ENCODE data around the gene MICAL3. TPM values are rescaled to one million over a fixed set of nuclear protein-coding genes. Genes with fewer than 3 reads are reported as not detected.

MICAL3 gene
- total RNA-seq, 1 donor from 2014 or later: 43.4 TPM

DNA sequence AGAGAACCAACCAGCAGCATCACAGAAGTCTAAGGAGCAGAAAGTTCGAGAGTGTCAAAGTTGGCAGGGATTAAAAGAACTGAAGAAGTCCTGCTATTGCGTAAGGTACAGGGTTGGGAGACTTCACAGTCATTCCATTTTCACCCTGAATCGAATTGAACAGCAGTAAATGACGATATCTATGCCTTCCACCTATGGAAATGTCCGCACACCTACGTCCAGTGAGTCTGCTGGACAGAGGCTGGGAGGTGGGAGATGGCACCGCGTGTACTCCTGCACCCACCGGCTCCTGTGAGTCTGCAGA is 116.7 kb downstream of the MICAL3 start:
- no peak for DNase-seq

DNA sequence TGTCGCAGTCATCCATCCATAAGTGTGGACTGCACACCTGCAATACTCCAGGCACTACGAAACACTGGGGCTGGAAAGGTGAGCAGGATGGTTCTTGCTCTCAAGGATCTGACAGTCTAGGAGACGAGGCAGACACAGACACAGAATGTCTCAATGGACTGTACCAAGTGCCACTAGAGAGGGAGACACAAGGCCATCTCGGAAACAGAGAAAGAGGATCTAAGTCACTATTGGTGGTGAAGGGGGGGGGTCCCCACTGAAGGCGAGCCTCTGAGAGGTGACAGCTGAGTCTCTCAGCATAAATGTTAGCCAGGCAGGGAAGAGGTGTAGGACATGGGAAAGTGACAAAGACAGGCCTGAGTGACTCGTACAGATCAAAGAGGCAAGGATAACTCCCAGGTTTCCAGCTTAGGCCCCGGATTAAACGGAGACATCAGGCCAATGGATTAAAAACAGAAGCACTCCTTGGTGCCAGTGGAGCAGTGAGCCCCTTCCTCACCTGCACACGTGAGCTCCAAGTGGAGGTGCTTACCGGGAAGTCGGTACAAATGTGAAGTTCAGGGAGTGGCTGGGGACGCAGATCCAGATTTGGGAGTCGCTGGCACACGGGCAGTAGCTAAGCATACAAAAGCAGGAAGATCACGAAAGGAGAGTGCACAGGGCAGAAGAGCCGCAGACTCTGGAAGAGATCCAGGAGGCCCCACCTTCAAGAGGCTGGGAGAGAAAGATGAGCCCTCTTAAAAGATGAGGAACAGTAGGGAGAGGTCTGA is 117.2 kb downstream of the MICAL3 start:
- DNase-seq: no peak

DNA sequence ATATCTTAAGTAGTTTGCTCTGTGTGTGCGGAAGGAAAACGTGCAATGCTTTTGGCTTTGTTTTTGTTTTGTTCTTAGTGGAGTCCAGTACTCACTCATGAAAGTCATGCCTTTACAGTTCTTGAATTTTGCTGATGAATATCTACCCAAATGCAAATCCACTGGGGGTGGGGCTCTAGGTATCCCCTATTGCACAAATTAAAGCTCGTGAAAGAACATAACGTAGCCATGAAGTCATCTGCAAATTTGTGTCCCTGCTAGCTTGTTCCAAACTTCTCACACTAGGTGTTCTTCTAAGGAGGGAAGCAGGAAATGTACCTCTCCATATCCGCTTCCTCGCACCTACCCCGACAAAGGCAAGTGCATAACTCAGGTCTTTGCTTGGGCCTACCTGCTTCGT is 118.9 kb downstream of the MICAL3 start:
- no peak for DNase-seq

DNA sequence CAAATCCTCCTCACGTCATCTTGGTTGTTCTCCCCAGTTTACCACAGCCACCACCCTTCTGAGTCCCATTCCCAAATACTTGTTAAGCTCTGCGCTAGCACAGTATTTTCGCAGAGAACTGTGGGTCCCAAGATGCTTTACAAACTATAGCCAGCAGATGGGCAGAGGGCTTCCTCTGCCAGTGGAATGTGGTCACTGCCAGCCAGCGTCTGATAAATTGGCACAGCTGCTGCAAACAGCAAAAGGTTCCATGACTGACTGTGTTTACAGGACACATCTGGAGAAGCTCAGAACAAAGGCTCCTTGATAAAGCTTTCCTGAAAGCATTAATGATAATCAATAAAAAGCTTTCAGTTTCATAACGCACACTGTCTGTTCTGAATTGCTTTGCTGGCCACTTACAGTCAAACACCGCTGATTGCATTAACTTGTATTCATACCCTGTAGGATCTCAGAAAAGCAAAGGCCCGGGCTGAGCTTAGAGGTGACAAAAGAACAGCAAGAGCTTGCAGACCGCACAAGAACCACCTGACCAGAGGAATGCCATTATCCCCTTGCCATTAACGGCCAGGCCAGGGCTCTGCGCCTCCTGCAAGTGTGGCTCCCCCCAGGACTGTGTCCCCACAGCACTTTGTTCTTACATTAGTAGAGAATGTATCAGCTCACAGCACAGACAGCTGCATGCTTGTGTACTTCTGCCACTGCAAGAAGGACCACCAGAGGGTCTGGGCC is 120.6 kb downstream of the MICAL3 start:
- peak; percentile 77 for DNase-seq

DNA sequence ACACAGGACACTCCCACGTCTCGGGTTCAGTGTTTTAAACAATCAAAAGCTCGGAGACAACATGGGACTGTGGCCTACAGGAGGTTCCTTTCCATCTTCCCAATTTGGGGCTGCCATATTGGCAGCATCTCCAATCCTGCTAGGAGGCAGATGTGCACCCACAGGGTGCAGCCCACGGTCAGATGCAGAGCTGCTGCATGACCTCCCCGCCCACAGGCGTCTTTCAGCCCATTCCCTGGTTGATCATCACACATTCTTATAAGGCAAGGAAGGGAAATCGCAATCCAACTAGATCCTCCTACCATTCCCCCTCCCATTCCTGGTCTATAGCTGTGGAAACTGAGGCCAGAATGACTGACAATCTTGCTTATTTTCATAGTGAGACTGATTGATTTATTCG is 121.4 kb downstream of the MICAL3 start:
- DNase-seq: no peak

DNA sequence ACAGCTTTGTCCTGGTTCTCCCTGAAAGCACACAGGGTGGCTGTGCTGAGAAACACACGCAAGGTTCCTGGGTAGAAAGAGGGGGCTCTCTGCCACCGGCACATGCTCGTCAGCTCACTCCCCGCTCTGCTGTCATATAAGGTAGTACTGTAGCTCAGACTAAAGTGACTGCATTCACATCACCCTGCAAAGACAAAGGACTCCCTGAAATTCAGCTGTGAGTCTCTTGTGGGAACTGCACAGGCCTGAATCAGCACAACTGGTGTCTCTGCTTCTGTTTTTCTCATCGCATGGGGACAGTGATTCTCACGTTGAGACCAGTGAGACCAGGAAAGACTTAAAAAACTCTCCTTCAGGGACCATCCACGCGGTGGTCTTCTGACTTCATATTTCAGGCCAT is 126.0 kb downstream of the MICAL3 start:
- DNase-seq: no peak

DNA sequence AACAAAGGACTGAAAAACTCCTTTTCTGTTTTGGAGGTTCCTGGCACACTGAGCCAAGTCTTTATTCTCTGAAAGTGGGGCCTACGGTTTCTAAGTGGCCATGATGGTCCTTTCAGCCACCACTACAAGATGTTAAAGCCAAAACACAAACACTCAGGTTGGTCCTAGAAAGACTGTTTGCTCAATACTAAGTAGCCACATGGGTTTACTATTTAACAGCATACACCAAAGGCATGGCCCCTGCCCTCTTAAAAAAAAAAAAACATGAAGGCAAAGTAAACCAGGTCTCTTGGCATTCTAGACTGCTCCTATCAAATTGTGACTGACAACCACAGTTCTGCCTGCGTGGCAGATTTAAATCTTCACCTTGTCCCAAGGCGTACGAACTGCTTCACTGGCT is 126.5 kb downstream of the MICAL3 start:
- no peak for DNase-seq

DNA sequence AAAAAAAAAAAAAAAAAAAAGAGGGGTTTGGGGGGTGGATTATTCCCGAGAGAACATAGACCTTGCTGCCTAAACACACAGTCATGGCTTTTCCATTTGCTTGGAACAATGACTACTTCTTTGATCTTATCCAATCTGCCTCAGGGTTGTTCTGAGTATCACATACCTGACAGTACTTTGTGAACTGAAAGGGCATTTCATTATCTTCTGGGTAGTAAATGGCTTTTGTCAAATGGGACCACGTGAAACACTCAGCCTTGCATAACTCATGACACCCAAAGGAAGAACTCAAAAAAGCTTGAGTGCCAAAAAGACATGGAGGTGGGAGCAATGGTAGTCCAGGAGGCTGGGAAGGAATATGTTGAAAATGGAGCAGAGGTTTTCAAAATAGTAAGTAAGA is 126.9 kb downstream of the MICAL3 start:
- no peak for DNase-seq

DNA sequence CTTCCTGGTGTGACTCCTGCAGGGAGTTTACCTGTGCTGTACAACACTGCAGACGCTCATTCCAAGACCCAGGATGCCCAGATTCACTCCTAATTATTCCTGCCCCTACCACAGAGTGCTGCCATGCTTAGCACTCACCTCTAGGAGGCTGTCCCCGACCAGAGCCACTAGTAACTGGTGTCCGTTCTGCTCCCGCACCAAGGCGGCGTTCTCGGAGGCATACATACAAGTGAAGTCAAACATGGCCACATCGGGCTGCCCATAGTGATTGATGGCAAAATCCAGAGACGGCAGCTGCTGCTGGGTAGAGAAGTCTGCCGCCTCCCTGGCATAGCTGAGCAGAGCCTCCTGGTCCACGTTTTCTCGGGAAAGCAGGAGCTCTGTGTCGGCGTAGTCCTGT is 127.8 kb downstream of the MICAL3 start:
- DNase-seq: peak; percentile 25

DNA sequence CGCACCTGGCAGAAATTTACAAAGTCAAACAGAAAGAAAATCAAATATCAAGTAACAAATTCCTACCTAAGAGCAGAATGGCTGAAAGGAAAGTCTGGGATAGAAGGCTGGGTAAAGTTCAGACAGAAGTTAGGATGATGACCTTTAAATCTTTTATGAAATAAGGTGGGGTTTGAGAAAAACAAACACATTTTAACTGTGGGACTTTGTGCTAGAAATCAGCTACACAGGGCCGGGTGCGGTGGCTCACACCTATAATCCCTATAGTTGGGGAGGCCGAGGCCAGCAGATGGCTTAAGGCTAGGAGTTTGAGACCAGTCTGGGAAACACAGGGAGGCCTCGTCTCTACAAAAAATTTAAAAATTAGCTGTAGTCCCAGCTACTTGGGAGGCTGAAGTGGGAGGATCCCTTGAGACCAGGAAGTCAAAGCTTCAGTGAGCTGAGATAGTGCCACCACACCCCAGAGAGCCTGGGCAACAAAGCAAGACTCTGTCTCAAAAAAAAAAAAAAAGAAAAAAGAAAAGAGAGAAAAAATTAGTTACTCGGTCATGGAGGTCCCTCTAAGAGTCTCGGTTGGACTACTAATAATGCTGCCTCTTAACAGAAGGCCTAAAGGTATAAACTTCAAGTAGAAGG is 130.3 kb downstream of the MICAL3 start:
- no peak for DNase-seq

DNA sequence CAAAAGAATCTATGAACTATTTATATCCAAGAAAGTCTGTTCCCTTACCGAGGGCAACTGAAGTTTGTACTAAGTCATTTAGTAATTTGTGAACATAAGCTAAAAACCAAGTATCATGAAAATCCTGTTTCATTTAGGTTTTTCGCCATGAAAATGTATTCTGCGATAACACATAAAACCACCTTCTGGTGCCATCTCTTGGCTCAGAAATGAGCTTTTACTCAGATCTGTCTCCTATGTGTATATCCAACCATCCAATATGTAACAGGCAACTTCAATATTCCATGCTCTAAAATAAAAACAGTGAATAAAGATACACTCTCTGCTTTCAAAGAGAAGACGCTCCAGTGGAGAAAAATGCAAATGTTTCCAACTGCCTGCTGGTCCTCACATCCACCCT is 132.0 kb downstream of the MICAL3 start:
- DNase-seq: no peak

DNA sequence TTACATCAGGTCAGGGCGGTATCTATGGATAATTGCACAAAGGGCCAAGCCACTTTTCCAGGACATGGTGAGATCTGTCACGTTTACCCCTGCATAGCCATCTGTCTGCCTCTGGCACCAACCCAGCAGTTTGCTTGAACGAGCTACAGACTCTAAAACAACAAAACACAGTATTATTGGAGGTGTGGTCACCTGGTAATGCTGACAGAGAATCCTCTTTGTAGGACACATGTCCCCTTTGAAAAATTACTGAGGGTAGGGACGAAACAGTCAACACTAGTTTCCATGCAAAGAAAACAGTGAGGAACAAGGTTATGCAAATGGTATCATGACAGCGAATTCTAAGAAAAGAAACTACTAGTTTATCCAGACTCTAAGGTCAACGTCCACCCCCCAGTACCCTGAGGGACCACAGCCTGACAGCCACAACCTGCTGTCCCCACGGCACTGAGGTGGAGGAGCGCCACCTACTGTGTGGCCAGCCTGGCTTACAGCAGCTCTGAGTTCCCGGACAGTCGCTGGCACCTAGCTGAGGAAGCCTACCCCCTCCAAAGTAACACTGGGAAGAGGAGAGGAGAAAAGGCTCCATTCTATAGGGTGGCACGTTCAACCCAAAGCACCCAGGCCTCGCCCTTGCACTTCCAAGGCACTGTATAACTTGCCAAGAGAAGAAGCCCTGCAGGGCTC is 132.7 kb downstream of the MICAL3 start:
- DNase-seq: peak; percentile 30

DNA sequence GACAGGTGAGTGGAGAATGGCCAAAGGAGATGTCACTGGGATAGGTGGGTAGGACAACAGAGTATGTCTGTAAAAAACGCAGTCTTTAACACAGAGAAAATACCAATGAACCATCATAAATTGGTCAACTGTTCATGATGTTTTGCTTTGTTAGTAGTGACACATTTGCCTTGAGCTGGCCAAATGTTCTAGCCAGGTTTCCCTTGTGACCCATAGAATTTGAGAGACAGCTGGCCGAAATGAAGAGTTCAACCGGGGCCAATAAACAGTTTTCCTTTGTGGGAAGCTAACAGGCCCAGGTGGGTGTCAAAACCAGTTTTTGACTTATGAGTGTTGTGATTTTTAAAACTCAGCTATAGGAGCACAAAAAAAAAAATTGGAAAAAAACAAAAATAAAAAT is 133.5 kb downstream of the MICAL3 start:
- DNase-seq: no peak

DNA sequence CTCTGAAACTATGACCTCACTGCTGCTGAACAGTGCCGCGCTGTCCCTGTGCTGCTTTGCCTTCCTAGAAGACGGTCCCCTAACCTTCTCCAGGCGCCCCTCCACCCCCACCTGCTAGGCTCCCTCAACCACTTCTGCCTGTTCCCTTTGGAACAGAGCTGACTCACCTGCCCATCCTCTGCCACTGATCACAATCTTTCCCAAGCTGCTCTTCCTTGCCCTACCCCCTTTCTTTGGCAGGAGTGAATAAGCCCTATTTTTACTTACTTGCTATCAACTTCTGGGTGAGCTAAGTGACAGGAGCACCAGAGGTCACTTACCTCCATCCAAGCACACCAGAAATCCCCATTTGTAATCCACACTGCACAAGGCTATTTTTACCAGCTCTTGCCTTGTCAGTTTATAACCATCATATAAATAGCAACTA is 134.1 kb downstream of the MICAL3 start:
- peak; percentile 9 for DNase-seq

DNA sequence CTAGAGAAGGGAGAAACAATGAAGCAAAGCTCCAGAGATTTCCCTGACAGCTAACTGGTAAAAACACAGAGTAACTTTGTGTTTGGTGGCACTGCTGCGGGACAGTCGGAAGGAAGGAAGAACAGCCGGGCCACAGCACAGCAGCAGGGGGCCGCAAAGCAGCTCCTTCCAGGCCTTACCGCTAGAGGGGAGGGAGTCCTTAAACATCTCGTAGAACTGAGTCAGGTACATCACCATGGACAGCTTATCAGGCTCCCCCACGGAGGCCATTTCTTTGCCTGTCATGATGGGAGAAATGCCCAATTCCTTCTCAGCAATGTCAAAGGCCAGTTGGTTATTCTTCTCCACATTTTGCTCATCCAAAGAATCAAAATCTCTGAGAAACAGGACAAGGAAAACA is 135.5 kb downstream of the MICAL3 start:
- DNase-seq: peak; percentile 65

DNA sequence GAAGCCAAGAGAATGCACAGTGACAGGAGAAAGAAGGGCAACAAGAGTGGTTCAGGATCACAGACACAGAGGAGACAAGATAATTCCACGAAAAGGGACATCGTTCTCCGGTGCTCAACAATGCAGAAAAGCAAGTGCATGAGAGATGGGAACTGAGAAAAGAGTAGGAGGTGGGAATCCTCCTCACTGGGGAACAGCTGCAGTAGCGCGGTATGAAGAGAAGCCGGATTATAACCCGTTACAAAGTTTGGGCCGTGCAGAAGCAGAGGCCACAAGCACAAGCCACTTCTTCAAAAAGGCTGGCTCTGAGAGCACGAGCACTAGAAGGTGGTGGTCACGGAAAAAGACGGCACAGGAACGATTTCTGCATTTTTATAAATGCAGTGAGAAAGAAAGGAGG is 135.9 kb downstream of the MICAL3 start:
- no peak for DNase-seq

DNA sequence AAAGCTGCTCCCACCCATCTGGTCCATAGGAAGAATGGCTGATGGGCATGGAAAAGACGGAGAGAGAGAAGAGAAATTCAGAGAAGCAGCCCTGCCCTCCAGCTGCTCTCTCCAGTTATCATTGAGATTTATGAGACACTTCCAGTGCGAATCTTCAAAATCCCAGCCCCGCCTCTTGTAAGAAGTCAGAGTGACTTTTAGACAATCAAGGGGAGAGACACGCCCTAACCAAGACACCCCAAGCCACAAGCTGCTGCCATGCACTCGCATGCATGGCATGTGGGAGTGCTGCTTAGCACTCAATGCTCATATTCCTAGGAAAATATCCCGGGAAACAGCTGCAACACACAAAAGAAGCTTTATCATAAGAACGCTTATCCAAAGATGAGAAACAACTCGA is 139.5 kb downstream of the MICAL3 start:
- DNase-seq: no peak

DNA sequence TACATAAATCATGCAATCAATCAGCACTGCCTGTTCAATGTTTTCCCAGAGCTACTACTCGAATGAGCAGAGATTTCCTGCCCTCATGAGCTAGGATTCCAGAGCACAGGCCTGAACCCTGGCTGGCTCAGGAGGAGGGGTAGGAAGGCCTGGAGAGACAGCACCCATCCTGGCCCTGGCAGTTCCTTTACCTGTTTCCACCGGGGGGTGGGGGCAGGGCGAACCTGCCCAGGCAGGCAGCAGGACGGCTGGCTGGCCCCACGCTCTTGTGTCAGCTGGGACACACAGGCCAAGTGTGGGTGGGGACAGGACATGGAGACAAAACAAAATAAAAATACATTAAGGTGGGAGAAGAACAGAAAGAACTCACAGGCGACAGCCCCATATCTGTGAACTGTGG is 140.3 kb downstream of the MICAL3 start:
- DNase-seq: no peak

DNA sequence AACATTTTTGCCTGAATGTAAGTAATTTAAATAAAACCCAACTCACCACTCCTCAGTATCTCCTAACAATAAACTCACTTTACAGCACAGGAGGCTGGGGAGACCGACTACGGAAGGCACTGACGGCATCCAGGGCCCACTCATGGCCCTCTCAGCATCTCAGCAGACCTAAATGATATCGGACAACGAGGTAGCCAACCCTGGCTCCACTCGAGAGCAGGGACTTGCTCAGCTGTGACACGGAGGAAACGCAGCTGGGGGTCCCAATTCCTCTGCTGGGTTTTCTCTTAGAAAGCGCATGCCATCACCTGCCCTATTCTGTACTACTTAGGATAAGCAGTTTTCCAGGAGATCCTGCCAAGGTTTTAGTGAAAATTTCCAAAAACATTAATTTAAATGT is 141.0 kb downstream of the MICAL3 start:
- DNase-seq: no peak

DNA sequence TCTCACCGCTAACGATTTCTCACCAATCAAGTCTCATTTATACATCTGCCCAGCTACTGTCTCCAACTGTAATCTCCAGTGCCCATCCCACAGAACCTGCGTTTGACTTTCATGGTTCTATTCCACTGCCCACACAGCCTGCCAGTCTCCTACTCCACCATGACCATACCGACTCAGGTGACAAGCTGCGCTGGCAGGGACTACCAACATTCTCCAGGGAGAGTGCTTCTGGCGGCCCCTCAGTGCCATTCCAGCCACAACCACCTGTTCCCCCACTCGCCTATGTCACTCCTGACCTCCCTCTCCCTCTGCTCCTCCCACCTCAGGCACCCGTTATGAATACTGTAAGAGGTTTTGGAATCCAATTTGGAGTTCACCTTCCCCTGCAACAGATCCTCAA is 141.6 kb downstream of the MICAL3 start:
- no peak for DNase-seq

DNA sequence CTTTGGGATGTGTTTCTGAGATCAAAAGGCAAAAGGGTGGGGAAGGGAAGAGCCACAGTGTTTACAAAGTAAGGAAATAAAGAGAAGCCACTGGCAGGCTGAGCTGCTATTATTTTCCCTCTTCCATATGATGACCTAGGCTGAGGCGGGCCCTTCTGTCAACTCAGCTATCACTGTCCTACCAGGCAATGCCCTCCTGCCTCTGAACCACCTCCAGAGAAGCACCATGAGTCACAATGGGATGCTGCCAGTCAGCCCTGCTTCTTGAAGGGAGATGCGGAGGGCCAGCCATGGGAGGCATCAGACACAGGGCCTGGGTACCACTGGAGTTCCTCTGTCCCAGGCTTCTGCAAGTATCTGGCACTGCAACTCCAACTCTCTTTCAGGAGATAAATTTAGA is 142.2 kb downstream of the MICAL3 start:
- DNase-seq: no peak

DNA sequence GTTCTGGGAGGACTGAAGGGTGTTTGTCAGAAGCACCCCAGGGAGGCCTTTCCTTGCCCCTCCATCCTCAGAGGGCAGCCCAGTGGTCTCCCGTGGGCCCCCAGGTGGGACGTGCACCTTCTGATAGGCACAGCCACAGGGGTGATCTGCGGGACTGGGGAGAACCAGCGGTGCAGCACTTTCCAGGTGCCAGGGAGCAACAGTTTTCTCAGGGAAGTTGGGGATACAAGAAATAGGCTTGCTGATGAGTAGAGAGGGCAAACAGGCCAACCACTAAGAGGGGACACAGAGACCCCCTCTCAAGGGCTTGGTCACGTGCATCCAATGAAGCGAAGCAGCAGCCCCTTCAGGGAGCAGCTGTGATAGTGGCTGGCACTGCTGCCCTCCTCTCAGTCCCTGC is 143.0 kb downstream of the MICAL3 start:
- DNase-seq: no peak

DNA sequence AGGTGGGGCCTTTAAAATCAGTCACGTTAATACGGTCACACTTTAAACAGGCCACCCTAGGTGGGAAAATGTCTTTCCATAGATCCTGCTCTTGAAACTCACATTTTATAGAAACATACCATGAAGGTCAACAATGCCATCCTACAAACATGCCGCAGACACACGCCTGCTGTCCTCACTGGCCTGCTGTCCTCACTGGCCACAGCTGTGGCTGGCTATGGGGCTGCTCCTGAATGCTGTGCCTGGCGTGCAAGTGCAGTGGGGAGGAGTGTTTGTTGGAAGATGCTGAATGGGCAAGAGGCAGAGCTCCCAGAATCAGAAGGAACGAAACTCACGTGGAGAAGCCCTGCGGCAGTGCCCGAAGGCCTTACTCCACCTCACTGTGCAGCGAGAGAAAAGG is 143.9 kb downstream of the MICAL3 start:
- no peak for DNase-seq

DNA sequence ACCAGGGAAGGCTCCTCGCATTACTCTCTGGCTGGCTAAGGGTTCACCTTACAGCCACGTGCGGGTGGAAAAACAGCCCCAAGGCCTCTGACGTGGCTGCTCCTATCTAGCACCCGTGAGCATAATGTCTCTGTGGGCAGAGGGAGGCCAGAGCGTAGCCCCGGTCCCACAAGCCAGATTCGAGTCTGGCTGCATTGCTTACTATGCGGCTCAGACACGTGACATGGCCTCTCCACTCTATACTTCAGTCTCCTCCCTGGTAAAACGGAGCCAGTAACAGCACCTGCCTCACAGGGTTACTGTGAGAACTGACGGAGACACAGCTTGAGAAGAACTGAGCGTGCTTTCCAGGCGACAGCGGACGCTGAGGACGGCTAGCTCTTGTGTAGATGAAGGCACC is 144.3 kb downstream of the MICAL3 start:
- no peak for DNase-seq

Measured in dermis blood vessel endothelial cell (primary cell).